ENCODE results near the gene CTSA.
A peak's percentile ranks its signal among the peaks of the same experiment; 100 is the strongest.

The CTSA gene

GRCh38 chr20:45910670-45911485 lies 19.7 kb downstream of the CTSA start:
- H3K9me3 ChIP-seq (ENCODE audit: low read length): no peaks in the 10 kb centered on the region
- H3K27ac ChIP-seq (ENCODE audit: low read depth, low read length, poor library complexity, severe bottlenecking): no peak overlapping the region
- peaks cover 26% of the 10 kb centered on the region for H3K4me1 ChIP-seq (ENCODE audit: insufficient read depth, low read length, severe bottlenecking)
- H3K4me3 ChIP-seq (ENCODE audit: low read depth, low read length, poor library complexity, severe bottlenecking): peak overlapping the region; percentile 60
- H3K9ac ChIP-seq (ENCODE audit: low read length): peak overlapping the region; percentile 29; the same call in 1 of the 2 replicates
- H3K79me2 ChIP-seq (ENCODE audit: insufficient read depth, low read length): no peaks in the 10 kb centered on the region
- no peaks in the 10 kb centered on the region for H4K20me1 ChIP-seq (ENCODE audit: insufficient read depth, low read length)
- no peaks in the 10 kb centered on the region for H3F3A ChIP-seq (ENCODE audit: insufficient read depth, low read length)
- H3K4me2 ChIP-seq (ENCODE audit: low read length): peak overlapping the region; percentile 72
- H2AFZ ChIP-seq (ENCODE audit: low read length): no peak overlapping the region
- TF ChIP-seq EZH2 (IDR thresholded peaks at IDR 0.05; ENCODE audit: borderline replicate concordance, low read length): no peak
- no peak for TF ChIP-seq CTCF (IDR thresholded peaks at IDR 0.05; ENCODE audit: low read length)
- H3K9me2 ChIP-seq (ENCODE audit: low read depth, low read length): no peaks in the 10 kb centered on the region
- peaks cover under 1% of the 10 kb centered on the region; the same call in 1 of the 2 replicates for H3K27me3 ChIP-seq (ENCODE audit: insufficient read depth, low read length)
- H3K36me3 ChIP-seq (ENCODE audit: insufficient read depth, low read length): no peaks in the 10 kb centered on the region

DNA sequence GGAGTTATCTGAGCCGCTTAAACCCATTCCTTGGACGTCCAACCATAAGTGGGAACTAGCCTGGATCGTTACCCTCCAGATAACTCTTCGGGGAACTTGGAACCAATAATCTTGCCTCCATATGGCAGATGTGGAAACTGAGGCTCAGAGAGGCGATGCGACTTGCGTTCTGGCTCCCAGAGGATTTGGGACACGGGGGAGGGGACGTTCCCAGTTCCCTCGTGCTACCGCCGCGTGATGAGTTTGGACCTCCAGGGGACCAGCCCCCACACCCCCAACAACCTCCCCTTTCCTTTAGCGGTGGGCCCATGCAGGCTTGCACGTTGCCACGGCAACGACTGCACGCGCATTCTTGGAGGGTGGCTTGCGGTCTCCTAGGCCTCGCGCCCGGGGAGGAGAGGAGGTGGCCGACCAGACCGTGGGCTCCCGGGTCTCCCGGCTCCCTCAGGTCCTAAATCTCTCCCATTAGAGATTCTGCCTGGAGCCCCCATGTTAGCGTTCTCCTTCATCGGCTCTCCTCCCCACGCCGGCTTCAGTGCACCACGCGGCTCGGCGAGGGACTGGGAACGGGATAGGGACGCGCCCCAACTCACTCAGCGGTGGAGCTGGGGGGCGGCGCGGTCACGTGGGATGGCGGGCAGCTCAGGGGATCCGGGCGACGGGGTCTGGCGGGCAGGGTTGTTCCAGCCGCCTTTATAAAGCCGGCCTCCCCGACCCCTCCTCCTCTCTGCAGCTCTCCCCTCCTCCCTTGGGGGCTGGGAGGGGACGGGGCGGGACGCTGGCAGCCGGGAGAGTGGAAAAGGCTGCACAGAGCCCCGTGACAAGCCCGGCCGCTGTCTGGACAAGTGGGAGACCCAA lies 20.6 kb downstream of the CTSA start, which contains the start of gene PLTP:
PLTP (minus strand) TSS at position 670 of the 858 bp plus-strand sequence. CDS start 703 bp downstream, outside the sequence.
- no peak within 1 kb of the TSS; the same call in 1 of the 2 replicates for H3K9ac ChIP-seq (ENCODE audit: low read length)
- H3K9me2 ChIP-seq (ENCODE audit: low read depth, low read length): no peaks in the 10 kb centered on the region
- no peaks in the 10 kb centered on the region for H3F3A ChIP-seq (ENCODE audit: insufficient read depth, low read length)
- peaks cover 26% of the 10 kb centered on the region for H3K4me1 ChIP-seq (ENCODE audit: insufficient read depth, low read length, severe bottlenecking)
- H3K27ac ChIP-seq (ENCODE audit: low read depth, low read length, poor library complexity, severe bottlenecking): no peak within 1 kb of the TSS
- no peaks in the 10 kb centered on the region for H3K9me3 ChIP-seq (ENCODE audit: low read length)
- no peaks in the 10 kb centered on the region for H3K79me2 ChIP-seq (ENCODE audit: insufficient read depth, low read length)
- no peak for TF ChIP-seq EZH2 (IDR thresholded peaks at IDR 0.05; ENCODE audit: borderline replicate concordance, low read length)
- TF ChIP-seq CTCF (IDR thresholded peaks at IDR 0.05; ENCODE audit: low read length): no peak
- peak within 1 kb of the TSS; percentile 72 for H3K4me2 ChIP-seq (ENCODE audit: low read length)
- peak within 1 kb of the TSS; percentile 52 for H3K4me3 ChIP-seq (ENCODE audit: low read depth, low read length, poor library complexity, severe bottlenecking)
- H3K36me3 ChIP-seq (ENCODE audit: insufficient read depth, low read length): no peaks in the 10 kb centered on the region
- H3K27me3 ChIP-seq (ENCODE audit: insufficient read depth, low read length): peaks cover 6% of the 10 kb centered on the region; the same call in 1 of the 2 replicates
- no peak within 1 kb of the TSS for H2AFZ ChIP-seq (ENCODE audit: low read length)
- no peaks in the 10 kb centered on the region for H4K20me1 ChIP-seq (ENCODE audit: insufficient read depth, low read length)

GRCh38 chr20:45912344-45912682 lies 21.2 kb downstream of the CTSA start:
- Histone ChIP-seq H4K20me1 (ENCODE audit: insufficient read depth, low read length) (no peaks in the 10 kb centered on the region), H3K27ac (ENCODE audit: low read depth, low read length, poor library complexity, severe bottlenecking) (no peak overlapping the region), H3K4me3 (ENCODE audit: low read depth, low read length, poor library complexity, severe bottlenecking) (no peak overlapping the region), H3K9me2 (ENCODE audit: low read depth, low read length) (no peaks in the 10 kb centered on the region), H3K36me3 (ENCODE audit: insufficient read depth, low read length) (no peaks in the 10 kb centered on the region), H2AFZ (ENCODE audit: low read length) (no peak overlapping the region), H3K79me2 (ENCODE audit: insufficient read depth, low read length) (no peaks in the 10 kb centered on the region), H3K27me3 (ENCODE audit: insufficient read depth, low read length) (peaks cover 6% of the 10 kb centered on the region; the same call in 1 of the 2 replicates), H3K4me1 (ENCODE audit: insufficient read depth, low read length, severe bottlenecking) (peaks cover 26% of the 10 kb centered on the region), H3K9me3 (ENCODE audit: low read length) (no peaks in the 10 kb centered on the region), H3F3A (ENCODE audit: insufficient read depth, low read length) (no peaks in the 10 kb centered on the region), H3K9ac (ENCODE audit: low read length) (no peak overlapping the region), H3K4me2 (ENCODE audit: low read length) (no peak overlapping the region; the same call in 1 of the 2 replicates)
- no peak for TF ChIP-seq EZH2 (IDR thresholded peaks at IDR 0.05; ENCODE audit: borderline replicate concordance, low read length)
- TF ChIP-seq CTCF (IDR thresholded peaks at IDR 0.05; ENCODE audit: low read length): no peak

Measured in OCI-LY1 (cell line).